Suppressor macrophage treated with lipopolysaccharide for 1 hour (primary cell): ENCODE data around the gene RAD51D.
"Not testable (repeated sequence)": the region's sequence is repeated elsewhere in the genome, so short reads cannot be mapped to it uniquely, and the experiment has no call there.

Experiments
- DNase-seq, 3 donors: peaks; one replicate each; pipeline ENCODE4 v3.0.0-alpha.2; 2020 to 2022

Gene RAD51D

DNA sequence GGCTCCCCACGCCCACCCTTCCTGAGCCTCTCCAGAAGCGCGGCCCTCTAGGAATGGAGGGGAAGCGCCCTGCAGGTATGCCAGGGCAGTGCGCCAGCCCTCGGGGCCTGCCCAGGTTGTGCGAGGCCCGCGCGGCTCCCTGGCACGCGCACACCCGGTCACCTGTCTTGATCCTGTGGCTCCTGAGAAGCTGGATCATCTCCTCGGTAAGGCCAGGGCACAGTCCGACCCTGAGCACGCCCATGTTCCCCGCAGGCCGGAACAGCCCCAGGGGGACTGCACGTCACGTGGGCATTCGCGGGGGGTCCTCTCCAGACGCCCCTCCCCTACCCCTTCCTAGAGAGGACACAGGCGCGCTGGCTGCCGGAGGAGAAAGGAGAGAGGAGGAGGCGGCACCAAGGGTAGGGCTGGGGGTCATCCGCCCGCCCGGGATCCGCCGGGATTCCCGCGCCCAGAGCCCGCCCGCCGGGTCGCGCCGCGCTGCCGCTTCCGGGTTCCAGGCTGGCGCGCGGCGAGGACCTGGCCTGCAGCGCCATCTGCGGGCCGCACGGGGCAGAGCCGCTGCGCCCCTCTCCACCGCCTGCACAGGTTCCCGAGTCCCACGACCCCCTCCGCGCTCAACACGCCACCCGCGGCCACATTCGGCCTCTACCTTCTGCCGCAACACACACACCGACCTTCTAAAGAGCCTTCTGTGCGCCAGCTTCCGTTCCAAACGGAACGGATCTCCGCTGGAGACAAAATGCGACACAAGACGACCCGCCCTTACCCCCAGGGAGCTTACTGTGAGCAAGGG is at the start of gene RAD51D:
Gene RAD51D, minus strand, starts transcription at position 491 of the 796 bp plus-strand sequence. Its CDS starts 247 bp downstream, at position 244.
- DNase-seq = peak; percentile 81 to 93 (median 90)

DNA sequence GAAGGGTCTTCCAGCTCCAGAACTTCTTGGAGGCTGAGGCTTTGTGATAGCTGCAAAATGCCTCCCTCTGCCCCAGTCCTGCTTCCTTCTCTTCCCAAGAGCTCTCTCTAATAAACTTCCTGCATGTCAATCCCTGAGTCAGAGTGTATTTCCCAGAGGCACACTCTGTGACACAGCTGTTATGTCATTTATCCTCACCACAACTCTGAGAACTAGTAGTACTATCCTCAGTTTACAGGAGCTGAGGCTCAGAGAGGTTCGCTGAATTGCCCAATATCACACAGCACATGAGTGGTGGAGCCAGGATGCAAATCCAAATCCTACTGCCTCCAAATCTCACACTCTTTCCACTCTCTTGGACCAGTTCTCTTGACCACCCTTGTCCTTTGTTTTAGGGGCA is 48.0 kb upstream of the RAD51D start:
- peak; percentile 39 to 52 (median 41) for DNase-seq

DNA sequence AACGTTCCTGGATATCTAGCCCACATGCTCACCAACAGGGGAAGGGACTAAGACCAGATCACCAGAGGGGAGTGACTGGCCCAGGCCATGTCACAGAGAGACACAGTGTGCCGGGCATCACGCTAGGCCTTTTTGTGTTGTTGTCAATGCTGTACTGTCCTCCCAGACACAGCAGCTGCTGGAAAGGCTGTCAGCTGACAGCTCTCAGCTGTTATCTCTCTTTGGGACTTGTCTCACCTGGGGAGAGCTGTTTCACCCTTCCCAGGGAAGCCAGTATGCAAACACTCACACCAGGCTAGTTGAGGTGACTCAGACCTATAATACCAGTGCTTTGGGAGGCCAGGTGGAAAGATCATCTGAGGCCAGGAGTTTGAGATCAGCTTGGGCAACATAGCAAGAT is 47.4 kb upstream of the RAD51D start:
- DNase-seq = no peak

DNA sequence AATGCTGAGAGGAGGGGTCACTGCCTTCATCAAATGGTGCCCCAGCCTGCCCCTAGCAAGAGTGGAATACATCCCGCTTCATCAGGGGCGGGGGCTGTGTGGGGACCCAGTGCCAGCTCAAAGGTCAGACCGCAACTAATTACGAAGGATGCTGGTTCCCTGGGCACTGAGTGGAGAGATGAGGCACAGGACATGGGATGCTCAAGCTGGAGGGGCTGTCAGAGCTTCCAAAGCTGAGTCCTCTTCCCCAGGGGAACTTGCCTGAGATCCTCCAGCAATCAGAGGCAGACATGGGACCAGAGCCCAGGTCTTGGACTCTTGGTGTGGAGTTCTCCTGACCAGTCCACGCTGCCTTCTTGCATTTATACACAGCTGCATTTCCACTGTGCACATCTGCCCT is 46.9 kb upstream of the RAD51D start:
- DNase-seq = no peak

DNA sequence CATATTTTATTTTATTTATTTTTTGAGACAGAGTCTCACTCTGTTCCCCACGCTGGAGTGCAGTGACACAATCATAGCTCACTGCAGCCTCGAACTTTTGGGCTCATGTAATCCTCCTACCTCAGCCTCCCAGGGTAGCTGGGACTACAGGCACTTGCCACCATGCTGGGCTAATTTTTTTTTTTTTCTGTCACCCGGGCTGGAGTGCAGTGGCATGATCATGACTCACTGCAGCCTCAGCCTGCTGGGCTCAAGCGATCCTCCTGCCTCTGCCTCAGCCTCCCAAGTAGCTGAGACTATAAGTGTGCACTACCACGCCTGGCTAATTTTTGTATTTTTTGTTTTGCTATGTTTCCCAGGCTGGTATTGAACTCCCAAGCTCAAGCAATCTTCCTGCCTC is 45.1 kb upstream of the RAD51D start:
- no peak for DNase-seq

DNA sequence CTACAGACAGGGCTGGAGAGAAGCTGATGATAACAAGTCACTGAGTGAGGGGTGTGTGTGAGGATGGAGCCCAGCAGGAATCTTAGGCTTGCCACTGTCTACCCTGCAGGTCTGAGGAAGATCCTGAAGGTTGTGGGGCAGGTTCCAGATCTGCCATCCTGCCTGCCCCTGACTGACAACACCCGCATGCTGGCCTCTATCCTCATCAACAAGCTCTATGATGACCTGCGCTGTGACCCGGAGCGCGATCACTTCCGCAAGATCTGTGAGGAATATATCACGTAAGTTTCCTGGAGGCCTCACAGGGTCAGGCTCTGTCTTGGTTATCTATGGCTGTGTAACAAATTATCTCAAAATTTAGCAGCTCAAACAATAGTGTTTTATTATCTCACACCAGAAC is 44.2 kb upstream of the RAD51D start:
- DNase-seq = no peak

DNA sequence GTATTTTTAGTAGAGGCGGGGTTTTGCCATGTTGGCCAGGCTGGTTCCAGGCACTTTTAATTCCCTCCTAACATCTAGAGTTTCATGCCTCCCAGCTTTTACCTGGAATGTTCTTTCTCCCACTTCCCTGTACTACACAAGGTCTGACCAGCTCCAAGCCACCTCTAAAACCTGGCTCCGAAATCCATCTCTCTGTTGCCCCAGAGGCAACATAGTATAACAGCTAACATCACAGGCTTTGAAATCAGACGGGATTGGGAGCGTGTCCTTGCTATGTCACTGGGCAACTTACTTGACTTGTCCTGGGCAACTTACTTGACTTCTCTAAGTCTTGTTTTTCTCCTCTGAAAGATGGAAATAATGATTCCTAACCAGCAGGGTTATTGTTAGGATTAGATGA is 43.1 kb upstream of the RAD51D start:
- no peak for DNase-seq

DNA sequence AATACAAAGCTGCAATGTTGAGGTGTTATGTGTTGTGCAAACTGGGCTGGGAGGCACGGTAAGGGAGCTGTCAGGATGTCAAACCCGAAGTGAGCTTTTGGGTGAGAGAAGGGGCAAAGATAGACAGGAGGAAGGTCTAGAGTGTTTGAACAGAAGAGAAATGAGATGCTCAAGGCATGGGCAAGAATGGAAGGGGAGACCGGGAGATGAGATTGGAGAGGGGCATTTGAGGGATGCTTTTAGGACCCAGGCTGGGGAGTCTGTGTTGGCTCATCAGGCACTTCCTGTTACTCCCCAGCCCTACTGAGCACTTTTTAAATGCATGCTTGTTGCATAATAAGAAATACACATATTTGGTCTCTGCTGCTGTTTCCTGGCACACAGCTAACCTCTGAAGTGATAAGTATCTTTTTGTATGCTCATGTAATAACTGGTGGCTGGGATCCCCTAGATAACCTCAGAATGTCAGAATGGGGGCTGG is 41.7 kb upstream of the RAD51D start:
- no peak for DNase-seq

DNA sequence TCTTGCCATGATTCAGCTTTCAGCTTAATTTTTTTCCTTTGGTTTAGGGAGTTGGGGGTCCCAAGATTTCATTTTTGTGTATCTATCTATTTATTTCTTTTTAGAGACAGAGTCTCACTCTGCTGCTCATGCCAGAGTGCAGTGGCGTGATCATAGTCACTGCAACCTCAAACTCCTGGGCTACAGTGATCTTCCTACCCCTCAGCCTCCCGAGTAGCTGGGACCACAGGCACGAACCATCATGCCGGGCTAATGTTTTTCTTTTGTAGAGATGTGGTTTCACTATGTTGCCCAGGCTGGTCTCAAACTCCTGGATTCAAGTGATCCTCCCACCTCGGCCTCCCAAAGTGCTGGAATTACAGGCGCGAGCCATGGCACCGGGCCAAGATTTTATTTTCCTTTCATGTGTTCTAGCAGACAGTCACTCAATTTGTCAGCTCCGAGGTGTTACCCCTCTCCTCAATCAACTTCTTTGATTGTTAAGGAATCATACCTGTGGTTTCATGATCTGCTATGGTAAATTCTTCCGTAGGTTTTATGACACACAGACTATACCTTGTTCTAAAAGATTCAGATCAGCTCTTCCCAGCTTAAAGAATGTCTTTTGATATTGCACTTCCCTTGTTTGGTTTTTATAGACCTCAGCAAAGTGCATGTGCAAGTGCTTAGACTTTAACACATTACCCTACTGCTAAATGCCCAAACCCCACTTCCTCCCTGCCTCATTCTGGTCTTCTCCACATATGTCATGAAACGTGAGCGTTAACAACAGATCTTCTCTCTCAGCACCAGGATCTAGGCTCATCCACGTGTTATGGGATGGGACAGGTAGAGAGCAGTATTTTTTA is 40.9 kb upstream of the RAD51D start:
- DNase-seq = no peak

DNA sequence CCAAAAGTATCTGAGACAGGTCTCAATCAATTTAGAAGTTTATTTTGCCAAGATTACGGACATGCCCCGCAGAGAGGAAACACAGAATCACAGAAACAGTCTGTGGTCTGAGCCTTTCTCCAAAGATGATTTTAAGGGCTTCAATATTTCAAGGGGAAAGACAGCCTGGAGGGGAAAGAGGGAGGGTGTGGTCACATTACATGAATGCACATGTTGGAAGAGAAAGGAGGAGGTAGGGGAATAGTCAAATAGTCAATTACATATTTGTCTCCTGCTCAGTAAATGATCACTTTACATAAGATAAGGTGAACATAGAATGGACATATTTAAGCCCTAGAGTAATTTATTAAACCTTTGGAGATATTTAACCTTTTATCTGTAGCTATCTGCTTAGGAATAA is 40.3 kb upstream of the RAD51D start:
- DNase-seq = no peak

DNA sequence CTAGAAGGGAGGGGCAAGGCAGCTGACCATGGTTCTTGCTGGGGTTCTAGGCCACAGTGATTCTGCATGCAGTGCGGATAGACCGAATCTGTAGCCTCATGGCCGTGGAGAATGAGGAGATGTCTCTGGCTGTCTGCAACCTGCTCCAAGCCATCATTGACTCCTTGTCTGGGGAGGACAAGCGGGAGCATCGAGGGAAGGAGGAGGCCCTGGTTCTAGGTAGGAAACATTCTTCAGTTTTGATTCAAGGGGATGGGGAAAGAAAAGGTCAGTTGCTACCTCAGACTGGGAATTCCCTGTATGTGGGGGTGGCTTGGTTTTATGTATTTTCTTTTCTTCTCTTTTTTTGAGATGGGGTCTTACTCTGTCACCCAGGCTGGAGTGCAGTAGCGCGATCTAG is 35.6 kb upstream of the RAD51D start:
- no peak for DNase-seq

DNA sequence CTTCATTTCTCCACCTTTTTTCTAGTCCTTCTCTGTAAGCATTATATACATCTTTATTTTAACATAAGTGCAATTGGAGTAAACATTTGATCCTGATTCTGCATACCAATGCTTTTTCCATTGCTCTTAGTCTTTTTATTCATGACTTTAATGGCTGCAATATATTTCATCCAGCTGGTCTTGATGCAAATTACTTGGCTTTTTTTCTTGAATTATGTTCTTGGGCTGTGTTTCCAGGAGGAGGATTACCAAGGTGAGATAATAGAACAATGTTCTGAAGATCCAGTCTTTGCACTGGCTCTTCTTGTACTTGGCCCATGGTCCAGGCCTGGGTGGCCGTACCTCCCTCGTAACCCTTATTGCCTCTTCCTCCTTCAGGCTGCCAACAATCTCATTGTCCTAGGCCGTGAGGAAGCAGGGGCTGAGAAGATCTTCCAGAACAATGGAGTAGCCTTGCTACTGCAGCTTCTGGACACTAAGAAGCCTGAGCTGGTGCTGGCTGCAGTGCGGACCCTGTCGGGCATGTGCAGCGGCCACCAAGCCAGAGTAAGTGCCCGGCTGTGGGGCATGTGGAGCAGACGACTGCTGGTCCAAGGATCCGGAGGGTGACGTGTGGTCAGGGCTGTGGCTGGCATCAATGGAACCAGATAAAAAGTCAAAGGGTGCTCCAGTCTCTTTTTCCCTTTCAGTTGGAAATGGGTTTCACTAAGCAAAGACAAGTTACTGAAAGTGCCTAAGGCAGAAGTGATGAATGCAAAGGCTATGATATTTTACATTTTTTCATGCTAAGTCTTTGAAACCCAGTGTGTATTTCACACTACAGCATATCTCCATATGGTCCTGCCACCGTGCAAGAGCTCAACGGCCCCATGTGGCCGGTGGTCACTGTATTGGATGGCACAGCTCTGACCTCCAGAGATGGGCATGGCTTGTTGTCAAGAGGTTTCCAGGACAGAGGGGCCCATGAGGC is 34.8 kb upstream of the RAD51D start:
- no peak for DNase-seq

DNA sequence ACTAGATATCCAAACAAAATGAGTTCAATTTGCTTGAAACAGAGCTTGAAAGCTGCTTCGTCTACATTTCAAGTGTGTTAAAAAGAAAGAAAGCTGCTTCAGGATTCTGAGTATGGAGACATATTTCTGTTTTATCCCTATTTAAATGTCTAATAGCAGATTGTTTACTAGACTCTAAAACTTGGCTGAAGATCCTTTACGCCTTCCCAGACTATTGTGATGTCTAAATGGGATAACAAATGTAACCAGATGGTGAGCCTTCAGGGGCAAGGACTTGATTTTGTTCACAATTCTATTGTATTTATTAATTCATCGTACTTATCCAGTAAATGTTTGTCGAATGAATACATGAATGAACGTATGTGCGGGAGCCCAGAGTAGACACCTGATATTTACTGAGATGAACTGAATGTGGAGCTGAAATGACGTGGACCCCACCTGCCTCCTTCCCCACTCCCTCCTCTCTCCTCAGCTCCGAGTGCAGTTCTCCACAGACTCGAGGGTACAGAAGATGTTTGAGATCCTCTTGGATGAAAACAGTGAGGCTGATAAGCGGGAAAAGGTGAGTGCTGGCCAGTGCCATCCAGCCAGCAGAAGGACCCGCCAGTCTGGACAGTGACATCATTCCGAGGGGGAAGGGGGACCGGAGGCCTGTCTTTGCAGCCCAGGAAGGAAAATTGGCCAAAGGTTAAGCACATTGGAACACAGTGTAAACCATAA is 32.9 kb upstream of the RAD51D start:
- no peak for DNase-seq

DNA sequence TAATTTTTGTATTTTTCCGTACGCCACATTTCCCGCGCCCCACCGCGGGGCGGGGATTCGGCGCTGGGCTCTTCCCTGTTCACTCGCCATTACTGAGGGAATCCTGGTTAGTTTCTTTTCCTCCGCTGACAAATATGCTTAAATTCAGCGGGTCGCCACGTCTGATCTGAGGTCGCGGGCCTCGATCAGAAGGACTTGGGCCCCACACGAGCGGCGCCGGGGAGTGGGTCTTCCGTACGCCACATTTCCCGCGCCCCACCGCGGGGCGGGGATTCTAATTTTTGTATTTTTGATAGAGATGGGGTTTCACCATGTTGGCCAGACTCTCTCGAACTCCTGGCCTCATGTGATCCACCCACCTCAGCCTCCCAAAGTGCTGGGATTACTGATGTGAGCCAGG is 31.4 kb upstream of the RAD51D start:
- not testable (repeated sequence) for DNase-seq

DNA sequence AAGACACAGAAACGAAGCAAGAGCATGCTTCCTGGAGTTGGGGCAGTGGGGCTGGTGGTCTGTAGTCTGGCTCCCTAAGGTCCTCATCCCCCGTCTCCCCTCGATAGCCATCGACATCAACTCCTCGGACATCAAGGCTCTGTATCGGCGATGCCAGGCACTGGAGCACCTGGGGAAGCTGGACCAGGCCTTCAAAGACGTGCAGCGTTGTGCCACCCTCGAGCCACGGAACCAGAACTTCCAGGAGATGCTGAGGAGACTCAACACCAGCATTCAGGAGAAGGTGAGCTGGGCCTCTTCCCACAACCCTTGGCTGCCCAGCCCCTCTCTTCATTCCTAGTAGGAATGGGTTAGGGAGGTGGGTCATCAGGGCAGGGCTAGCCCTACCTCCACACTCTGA is 30.3 kb upstream of the RAD51D start:
- no peak for DNase-seq

DNA sequence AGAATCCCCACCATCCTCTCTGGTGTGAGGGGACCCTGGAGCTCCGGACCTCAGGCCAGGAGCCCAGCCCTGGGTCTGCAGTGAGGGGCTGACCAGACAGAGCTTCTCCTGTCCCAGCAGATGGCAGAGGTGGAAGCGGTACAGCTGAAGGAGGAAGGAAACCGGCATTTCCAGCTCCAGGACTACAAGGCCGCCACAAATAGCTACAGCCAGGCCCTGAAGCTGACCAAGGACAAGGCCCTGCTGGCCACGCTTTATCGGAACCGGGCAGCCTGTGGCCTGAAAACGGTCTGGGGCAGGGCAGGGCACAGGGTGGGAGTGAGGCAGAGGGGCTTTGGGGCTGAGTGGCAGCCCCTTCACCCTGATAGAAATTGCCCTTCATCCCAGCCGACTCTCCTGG is 28.5 kb upstream of the RAD51D start:
- DNase-seq = no peak

DNA sequence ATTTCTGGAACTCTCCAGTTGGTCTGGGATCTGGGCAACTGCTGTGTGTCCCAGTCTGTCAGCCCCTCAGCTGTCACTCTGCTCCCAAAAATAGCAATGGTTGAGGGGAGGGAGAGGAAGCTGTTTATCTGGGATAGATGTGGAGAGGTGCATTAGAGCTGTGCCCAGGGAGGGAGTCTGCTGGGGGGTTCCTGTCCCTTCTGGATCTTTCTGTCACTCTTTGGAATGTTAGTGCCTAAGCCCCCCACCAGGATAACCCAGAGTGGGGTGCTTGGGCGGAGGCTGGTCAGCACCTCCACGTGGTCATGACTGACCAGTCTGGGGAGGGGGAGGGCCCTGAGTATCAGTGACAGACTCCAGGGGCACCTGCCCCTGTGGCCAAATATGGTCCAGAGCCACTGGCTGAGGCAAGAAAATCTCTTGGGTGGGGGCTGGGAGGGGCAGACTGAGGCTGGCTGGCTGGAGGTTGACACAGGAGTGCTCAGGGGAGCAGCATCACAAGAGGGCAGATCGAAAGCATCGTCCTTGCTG is 27.8 kb upstream of the RAD51D start, which contains the start of gene UNC45B:
Gene UNC45B, plus strand, starts transcription at position 443 of the 531 bp plus-strand sequence. CDS start 447 bp downstream, outside the sequence.
- no peak for DNase-seq

DNA sequence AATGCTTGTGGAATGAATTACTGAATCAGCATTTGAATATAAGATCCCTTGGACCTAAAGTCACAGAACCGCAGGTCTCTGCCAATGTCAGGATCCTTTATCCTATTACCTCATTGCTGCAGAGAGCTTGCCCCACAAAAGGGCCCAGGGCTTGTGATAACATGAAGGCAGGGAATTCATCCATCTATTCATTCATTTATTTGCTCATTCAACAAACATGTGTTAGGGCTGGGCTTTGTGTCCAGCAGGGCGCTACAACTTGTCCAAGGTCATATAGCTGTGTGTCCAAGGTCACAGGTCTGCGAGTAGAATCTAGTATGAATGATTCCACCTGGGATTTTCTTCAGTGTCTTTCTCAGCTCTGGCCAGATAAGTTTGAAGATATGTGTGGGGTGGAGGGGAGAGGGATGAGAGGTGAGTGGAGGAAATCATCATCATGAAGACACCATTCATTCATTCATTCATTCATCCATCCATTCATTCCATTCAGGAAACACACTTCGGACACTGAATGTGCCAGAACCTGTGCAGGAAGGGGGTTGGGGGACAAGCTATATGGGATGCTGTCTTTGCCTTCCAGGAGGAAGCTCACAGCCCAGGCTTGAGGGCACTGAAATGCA is 26.7 kb upstream of the RAD51D start:
- DNase-seq = no peak

DNA sequence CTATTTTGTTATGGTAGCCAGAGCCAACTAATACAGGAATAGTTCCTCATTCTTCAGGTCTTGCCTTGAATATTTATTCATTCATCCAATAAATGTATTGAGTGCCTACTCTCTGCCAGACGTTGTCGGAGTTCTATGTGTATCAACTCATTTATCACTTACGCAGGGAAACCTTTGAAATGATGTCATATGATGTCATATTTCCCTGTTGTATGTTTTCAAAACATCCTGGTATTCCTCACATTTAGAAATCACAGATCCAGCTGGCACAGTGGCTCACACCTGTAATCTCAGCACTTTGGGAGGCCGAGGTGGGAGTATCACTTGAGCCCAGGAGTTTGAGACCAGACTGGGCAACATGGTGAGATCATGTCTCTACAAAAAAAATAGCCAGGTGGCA is 25.2 kb upstream of the RAD51D start:
- DNase-seq = no peak

DNA sequence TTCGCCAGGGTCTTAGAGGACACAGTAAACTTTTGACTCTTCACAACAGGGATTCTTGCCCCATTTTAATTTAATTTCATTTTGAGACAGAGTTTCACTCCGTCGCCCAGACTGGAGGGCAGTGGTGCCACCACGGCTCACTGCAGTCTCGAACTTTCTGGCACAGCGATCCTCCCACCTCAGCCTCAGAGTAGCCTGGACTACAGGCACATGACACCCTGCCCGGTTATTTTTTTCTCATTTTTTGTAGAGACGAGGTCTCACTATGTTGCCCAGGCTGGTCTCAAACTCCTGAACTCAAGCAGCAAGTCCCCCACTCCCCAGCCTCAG is 22.8 kb upstream of the RAD51D start:
- no peak for DNase-seq
